IPS DF 19.7 (cell line): ENCODE data around the gene CHID1.

Experiments
- DNase-seq: peaks from one replicate; pipeline ENCODE4 v3.0.0-alpha.2; 2013; ENCODE audit warnings: low read depth, low spot score

CHID1 gene

DNA sequence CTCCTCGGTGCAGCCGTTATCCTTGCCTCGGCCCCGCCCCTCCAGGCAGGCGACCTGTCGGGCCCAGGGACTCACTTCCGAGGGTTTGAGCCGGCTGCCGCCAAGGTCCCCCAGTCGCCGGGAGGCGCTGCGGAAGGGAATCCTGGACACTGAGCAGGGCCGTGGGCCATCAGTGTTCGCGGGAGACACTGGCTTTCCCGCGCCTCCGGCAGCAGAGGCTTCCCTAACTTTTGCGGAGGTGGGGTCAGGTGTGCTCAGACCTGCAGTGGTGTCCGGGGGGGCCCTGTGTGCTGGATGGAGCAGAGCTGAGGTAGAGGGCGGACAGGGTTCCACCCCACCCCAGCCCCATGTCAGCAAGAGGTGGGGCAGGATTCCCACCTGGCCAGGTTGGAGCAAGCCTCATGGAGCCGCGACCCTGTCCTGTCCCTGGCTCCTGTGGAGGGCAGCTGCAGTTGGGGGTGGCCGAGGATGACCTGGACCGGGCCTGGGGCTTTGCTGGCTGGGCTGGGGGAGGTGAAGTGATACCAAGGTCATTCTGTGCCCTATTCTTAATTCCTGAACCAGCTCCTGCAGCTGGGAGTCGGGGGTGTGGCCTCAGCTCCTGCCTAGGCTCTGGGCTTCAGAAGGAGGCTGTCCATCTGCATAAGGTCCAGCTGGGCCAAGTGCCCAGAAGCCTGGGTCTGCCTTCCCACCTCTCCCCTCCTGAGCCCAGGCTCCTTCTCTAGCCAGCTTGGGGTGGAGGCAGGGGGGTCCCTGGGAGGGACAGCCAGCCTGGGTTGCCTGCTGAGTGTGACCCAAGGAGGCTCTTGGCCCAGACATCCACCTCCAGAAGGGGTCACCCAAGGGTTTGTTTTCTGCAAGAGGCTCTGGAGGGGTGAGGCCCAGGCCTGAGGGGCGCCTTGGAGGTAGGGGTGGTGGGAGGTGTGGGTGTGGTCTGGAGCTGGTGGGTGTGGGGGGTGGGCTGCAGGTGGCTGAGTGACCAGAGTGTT lies 59.5 kb downstream of the CHID1 start:
- DNase-seq, result no peak

DNA sequence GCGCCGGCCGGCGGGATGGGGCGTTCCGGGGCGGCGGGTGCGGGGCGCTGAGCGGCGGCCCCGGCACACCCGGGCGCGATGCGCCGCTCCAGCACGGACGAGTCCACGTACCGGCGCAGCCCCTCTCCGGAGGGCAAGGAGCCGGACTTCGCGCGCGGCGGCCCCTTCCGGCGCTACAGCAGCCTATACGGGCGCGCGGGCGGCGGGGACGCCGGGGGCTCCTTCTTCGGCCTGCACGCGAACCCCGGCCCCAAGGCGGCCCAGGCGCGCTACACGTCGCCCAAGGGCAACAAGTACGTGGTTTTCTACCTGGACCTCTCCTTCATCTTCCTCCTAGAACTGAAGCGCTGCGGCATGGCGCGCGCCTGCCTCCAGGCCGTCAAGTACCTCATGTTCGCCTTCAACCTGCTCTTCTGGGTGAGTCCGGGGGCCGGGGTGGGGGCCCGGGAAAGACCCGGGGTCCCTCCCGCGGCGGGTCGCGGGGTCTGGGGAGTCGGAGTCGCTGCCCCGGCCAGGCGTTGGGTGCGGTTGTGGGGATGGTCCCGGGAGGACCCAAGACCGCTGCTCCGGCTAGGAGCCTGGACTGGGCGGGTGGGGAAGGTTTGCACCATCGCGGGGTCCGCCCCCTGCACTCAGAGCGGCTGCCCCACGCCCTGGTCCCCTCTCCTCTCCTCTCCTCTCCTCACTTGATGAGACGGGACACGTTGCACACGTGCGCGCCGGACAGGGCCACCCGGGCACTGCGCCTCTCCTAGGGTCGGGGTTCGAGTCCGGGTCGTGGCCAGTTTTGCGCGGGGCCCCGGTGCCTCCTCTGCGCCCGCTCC lies 60.4 kb downstream of the CHID1 start:
- no peak for DNase-seq

DNA sequence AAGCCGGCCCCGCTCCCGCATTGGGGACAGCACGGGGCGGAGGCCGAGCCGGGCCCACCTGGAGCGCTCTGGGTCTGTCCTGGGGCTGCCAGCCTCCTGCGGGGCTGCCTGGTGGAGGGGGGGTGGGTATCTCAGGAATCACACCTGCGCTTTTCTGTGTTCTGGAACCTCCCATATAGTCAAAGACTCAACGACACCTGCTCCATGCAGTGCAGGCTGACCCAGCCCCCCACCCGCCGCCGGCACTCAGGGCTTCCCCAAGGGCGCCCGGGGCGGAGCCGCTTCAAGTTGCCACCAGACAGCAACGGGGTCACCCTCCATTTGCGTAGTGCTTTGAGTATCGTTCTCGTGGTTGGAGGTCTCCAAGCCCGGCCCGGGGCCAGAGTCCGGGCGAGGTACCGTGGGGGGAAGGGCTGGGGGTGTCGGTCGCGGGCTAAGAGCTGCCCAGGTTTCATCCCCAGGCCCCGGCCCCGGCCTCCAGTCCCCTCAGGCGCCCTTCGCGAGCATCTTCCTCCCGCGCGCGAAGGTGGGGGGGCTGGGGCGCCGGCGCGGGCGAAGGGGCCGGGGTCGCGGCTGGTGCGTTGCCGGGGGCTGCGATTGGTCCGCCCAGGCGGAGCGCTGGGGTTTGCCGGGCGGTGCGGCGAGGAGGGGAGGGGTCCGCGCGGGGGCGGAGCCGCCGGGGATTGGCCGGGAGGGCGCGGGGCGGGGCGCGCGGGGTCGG lies 61.3 kb downstream of the CHID1 start:
- no peak for DNase-seq

DNA sequence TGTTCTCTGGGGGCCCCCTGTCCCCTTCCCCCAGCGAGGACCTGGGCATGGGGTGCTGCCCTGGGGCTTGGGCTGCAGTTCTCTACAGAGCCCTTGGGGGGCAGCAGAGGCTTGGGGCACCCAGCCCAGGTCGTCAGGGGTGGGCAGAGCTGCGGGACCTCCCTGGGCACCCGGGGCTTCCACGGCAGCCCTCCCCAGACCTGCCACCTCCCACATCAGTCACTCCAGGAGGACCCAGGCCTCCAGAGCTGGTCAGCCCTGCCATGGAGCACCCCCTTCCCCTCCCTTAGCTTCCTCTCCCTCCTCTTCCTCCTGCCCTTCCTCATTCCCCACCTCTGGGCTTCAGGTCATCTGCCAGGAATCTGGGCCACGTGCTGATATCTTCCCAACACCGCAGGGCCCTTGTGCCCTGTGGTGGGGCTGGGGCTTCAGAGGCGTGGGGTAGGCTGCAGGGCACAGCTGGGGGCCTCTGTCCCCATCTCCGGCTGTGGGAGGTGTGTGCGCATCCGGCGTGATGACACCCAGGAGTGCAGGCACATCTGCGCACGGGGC lies 62.2 kb downstream of the CHID1 start:
- DNase-seq, result no peak

DNA sequence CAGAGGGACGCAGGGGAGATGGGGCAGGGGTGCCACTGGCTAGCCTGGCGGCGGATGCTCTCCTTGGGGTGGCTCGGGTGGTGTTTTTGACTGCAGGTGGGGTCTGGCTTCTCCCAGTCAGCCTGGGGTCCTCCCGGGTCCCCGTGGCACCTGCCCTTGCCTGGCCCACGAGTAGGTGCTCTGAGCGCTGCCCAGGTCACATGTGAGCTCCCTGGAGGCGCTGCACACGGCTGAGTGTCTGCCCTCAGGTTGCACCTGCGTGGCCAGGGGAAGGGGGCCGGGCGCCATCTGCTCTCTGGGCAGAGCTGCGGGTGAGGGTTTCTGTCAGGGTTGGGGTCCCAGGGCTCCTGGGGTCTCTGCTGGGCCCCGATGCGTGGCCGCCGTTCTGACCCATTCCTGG lies 62.7 kb downstream of the CHID1 start:
- DNase-seq, result no peak

- DNase-seq, result no peak
Observed at GRCh38 chr11:846496-847098, 64.0 kb downstream of the CHID1 start.

- DNase-seq, result no peak
Observed at GRCh38 chr11:845872-846495, 64.6 kb downstream of the CHID1 start.

GRCh38 chr11:844693-845644 lies 65.6 kb downstream of the CHID1 start:
- no peak for DNase-seq

GRCh38 chr11:843818-844692 lies 66.6 kb downstream of the CHID1 start:
- peak; percentile 95 for DNase-seq

DNA sequence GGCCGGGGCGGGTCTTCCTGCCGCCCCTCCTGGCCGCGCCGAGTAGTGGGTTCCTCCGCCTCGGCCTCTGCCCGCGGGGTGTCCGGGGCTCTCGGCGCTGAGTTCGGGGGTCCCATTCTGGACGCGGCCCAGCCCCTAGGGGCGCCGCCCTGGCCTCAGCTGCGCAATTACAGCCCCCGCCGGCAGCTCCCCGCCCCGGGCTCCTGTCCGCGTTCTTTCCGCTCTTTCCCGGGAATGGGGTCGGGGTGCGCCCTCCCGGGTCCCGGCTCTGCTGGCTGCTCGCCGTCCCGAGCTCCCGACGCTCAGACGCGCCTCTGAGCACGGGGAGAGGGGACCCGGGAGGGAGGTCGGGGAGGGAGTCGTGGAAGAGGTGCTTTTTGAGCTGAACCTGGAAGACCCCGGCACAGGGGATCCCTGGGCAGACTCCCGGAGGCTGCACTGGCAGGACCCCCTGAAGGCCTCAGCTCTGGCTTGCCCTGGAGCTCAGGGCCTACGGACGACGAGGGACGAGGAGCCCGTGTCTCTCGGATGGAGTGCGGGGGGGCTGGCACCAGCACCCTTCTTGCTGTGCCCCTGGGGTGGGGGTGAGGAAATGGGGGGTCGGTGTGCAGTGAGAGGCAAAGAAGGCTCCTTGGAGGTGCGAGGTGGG lies 67.4 kb downstream of the CHID1 start:
- DNase-seq, result no peak

GRCh38 chr11:842370-843002 lies 68.1 kb downstream of the CHID1 start, which contains the start of the genes POLR2L and TSPAN4:
Gene POLR2L (minus strand): TSS chr11:842529. CDS start chr11:842508, 21 bp downstream.
Gene TSPAN4 (plus strand): TSS chr11:842852. CDS start chr11:850305, 7,453 bp downstream.
- DNase-seq, result no peak

DNA sequence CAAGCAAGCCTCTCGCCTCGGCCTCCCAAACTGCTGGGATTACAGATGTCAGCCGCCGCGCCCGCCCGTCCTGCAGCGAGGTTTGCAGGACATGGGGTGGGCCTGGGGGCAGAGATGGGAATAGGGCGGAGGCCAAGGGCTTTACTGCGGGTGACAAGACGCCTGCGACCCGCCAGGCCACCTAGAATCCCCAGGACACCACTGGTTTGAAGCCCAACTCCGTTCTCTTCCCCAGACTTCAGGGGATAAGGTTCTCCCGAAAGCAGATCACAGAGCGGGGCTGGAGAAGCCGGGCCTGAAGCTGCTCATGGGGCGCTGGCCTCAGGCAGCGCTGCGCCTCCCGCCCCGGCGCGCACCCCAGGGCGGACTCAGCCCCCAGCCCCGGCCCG lies 68.6 kb downstream of the CHID1 start:
- no peak for DNase-seq

GRCh38 chr11:839875-840617 lies 70.6 kb downstream of the CHID1 start:
- DNase-seq, result no peak

DNA sequence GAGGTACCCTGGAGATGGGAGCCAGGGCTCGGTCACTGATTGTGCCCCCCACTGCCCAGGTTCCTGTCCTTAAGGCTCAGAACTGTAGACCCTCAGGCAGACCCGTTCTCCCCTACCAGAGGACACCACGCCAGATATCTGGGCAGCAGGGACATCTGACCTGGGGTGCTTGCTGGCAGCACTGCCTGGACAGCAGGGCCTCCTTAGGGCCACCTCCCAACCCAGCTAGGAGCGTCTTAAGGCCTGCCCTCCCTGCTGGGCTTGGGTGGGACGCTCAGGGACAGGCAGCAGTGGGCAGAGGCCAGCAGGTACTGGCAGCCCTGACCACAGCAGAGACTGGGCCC lies 71.4 kb downstream of the CHID1 start:
- no peak for DNase-seq

DNA sequence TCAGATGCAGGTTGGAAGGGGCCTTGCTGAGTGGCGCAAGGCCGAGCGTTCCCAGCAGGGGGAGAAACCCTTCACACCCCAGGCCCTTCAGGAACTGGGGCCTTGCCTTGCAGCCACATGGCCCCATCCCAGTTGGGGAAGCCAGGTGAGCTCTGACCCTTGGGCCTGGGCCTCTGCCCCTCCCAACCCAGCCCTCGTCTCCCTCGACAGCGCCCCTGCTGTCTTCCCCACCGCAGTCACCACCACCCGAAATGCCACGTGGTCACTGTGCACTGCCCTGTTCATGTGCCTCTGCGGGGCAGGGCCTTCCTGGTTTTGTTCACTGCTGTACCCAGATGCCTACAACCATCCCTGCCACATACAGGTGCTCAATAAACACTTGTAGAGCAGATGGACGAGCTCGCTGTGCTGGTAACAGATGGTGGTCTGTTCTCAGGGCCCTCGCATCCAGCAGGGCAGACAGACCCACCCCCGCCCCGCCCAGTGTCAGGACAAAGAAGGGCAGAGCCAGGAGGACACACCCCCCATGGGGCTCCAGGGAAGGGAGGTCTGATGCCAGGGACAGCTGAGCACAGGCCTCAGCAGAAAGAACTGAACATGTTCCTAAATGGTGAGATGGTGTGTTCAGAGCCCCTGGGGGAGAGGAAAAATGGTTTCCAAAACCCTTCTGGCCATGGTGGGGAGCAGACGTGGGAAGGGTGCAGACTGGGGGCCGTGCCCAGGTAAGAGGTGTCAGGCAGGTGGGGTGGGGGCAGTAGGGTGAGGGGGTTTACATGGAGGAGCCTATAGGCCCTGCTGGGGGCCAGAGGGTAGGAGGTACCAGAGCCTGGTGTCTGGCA lies 72.0 kb downstream of the CHID1 start:
- DNase-seq, result no peak

DNA sequence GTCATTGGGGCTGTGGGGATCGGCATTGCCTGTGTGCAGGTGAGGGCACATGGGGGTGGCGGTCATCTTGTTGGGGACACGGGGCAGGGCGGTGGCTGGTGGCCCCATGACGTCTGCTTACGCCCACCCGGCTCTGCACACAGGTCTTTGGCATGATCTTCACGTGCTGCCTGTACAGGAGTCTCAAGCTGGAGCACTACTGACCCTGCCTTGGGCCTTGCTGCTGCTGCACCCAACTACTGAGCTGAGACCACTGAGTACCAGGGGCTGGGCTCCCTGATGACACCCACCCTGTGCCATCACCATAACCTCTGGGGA lies 72.7 kb downstream of the CHID1 start:
- DNase-seq, result no peak
